Chondrocyte (in vitro differentiated cells): ENCODE data around the gene PTGIR. TPM values are rescaled to one million over a fixed set of nuclear protein-coding genes. Genes with fewer than 3 reads are reported as not detected.

ENCODE experiments used
- DNase-seq: peaks from one replicate; pipeline ENCODE4 v3.0.0; 2021; ENCODE audit warnings: mixed read lengths, low spot score
- H3K27ac Mint-ChIP-seq: one replicate; pipeline ENCODE4 v1.8.0; 2021; ENCODE audit warnings: mild to moderate bottlenecking, moderate library complexity, mixed read lengths; ENCODE audit not compliant: unreplicated experiment
- H3K27me3 Mint-ChIP-seq: 2 replicates; pipeline ENCODE4 v1.8.0; 2021; ENCODE audit warnings: low read depth, mixed read lengths
- H3K36me3 Mint-ChIP-seq: 2 replicates; pipeline ENCODE4 v1.8.0; 2021; ENCODE audit warnings: low read depth, mixed read lengths
- H3K4me1 Mint-ChIP-seq: 2 replicates; pipeline ENCODE4 v1.8.0; 2021; ENCODE audit warnings: low read depth, mild to moderate bottlenecking, mixed read lengths
- H3K4me3 Mint-ChIP-seq: one replicate; pipeline ENCODE4 v1.8.0; 2021; ENCODE audit warnings: mild to moderate bottlenecking, moderate library complexity, mixed read lengths; ENCODE audit not compliant: unreplicated experiment
- H3K9me3 Mint-ChIP-seq: 2 replicates; pipeline ENCODE4 v1.8.0; 2021; ENCODE audit warnings: low read depth, mixed read lengths
- CTCF ChIP-seq: fragments of 200-600 bp; sonication (generic); IDR thresholded peaks from 2 replicates; pipeline ENCODE4 v1.5.0; 2021; ENCODE audit warnings: antibody characterized with exemption, mild to moderate bottlenecking, moderate library complexity
- total RNA-seq: library from RNA; stranded (reverse); gene quantifications from 3 replicates; pipeline ENCODE4 v1.2.1, GENCODE V29; 2021

The PTGIR gene
- total RNA-seq, 1 donor from 2014 or later = 2.4 TPM

DNA sequence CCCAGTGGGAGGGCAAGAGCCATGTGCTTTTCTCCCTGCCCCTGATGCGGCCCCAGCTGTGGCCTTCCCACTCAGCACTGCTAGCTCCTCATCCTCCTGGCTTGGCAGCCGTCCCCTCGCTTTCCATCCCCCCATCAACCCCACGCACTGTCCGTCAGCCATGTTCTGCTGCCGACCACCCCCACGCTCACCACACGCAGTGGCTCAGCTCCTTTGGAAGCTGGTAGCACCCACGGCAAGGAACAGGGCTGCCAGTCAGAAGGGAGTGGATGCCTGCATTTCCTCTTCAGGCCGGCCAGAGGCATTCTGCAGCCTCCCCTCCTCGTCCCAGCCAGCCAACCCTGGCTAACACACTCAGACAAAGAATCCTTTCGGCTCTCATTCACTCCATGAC lies 17.4 kb downstream of the PTGIR start:
- peaks cover 28% of the 10 kb centered on the region for H3K36me3 Mint-ChIP-seq
- H3K4me3 Mint-ChIP-seq = no peak overlapping the region
- DNase-seq = peak; percentile 68
- H3K27me3 Mint-ChIP-seq = no peaks in the 10 kb centered on the region
- no peak overlapping the region for H3K27ac Mint-ChIP-seq
- no peaks in the 10 kb centered on the region for H3K9me3 Mint-ChIP-seq
- H3K4me1 Mint-ChIP-seq = peaks cover 25% of the 10 kb centered on the region
- no peak for TF ChIP-seq CTCF

GRCh38 chr19:46606681-46607447 lies 18.0 kb downstream of the PTGIR start:
- H3K27ac Mint-ChIP-seq = no peak overlapping the region

DNA sequence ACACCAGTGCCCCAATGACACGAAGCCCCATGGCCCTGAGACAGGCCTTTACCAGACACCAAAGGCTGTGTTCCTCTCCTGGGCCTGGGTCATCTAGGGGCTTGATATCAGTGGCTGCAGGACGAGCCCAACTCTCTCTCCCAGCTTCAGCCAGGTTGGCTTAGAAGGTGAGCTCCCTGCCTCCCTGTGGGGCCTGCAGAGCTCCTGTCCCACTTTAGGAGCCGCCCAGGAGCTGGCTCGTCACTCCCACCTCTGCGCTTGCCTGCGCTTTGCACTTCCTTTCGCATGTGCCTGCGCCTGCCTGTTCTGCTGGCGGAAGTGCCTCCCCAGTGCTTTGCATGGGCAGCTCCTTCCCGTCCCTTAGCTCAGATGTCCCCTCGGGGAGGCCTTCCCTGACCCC lies 18.9 kb downstream of the PTGIR start:
- Mint-ChIP-seq H3K36me3 (peaks cover 28% of the 10 kb centered on the region), H3K4me1 (peaks cover 30% of the 10 kb centered on the region), H3K27me3 (no peaks in the 10 kb centered on the region), H3K9me3 (no peaks in the 10 kb centered on the region), H3K27ac (no peak overlapping the region), H3K4me3 (no peak overlapping the region)
- peak; percentile 68 for DNase-seq
- no peak for TF ChIP-seq CTCF

More at GRCh38 chr19:46606681-46607447, 18.0 kb downstream of the PTGIR start:
- Mint-ChIP-seq H3K4me3 (no peak overlapping the region), H3K27me3 (no peaks in the 10 kb centered on the region), H3K4me1 (peaks cover 30% of the 10 kb centered on the region), H3K9me3 (no peaks in the 10 kb centered on the region), H3K36me3 (peaks cover 28% of the 10 kb centered on the region)
- no peak for TF ChIP-seq CTCF
- DNase-seq = peak; percentile 41

- peaks cover 24% of the 10 kb centered on the region for H3K36me3 Mint-ChIP-seq
- H3K4me3 Mint-ChIP-seq = no peak overlapping the region
- peaks cover 27% of the 10 kb centered on the region for H3K4me1 Mint-ChIP-seq
- TF ChIP-seq CTCF = no peak
- DNase-seq = peak; percentile 82
- no peaks in the 10 kb centered on the region for H3K27me3 Mint-ChIP-seq
- H3K9me3 Mint-ChIP-seq = no peaks in the 10 kb centered on the region
- no peak overlapping the region for H3K27ac Mint-ChIP-seq
Observed at GRCh38 chr19:46605356-46605821, 19.5 kb downstream of the PTGIR start.

GRCh38 chr19:46604781-46605355 lies 20.0 kb downstream of the PTGIR start:
- H3K27ac Mint-ChIP-seq = no peak overlapping the region
- no peak for TF ChIP-seq CTCF
- H3K4me3 Mint-ChIP-seq = no peak overlapping the region
- H3K9me3 Mint-ChIP-seq = no peaks in the 10 kb centered on the region
- peak; percentile 36 for DNase-seq
- peaks cover 32% of the 10 kb centered on the region for H3K4me1 Mint-ChIP-seq
- peaks cover 22% of the 10 kb centered on the region for H3K36me3 Mint-ChIP-seq
- H3K27me3 Mint-ChIP-seq = no peaks in the 10 kb centered on the region
